HG03521 (cell line): Measurements from ENCODE around the gene JOSD1.

Experiments
- ATAC-seq: cut with Tn5 transposase; IDR thresholded peaks from one replicate; pipeline ENCODE4 v1.9.1; 2021; ENCODE audit warnings: mild to moderate bottlenecking, moderate library complexity; ENCODE audit not compliant: unreplicated experiment

JOSD1 gene

DNA sequence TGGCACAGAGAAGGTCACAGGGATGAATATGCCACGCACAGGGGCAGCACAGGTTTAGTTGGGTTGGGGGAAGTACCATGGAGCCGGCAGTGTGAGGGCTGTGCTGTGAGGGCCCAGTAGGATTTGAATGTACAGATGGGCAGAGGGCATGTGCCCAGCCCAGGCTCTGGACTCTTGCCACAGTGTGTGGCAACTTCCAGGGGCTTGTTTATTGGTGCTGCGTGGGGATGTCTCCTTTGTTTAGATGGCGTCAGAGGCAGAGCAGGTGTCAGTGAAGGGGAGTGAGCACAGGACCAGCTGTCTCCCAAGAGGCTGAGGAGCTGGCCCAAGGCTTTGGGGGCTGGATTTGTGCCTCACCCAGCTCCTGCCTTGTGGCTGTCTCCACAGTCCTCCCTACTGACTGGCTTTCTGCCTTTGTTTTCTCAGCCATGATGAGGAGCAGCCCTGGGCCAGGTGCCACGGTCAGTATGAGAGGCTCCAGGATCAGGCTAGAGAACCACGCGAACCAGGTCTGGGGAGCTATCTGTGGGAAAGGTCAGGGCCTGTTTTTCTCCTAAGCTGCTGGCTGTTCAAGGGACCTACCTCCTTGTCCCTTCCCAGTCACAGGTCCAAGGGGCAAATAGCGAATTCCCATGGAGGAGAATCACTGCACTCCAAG is 33.1 kb upstream of the JOSD1 start:
- no peak for ATAC-seq

DNA sequence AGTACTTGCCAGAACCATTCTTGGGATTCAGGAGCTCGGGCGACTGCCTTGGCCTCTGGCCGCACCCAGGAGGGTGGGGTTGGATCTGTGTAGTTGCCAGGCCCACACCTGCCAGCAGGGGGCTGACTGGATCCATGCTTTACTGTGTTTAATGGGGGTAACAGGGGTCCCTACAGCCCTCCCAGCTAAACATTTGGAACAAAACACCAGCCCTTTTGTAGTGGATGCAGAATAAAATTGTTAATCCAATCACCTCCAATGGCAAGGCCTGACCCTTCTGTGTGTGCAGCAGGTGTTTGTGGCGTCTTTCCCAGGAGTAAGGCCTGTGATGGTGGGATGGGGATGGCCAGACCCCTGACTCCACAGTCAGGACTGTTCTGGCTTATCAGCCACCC is 32.6 kb upstream of the JOSD1 start:
- no peak for ATAC-seq

DNA sequence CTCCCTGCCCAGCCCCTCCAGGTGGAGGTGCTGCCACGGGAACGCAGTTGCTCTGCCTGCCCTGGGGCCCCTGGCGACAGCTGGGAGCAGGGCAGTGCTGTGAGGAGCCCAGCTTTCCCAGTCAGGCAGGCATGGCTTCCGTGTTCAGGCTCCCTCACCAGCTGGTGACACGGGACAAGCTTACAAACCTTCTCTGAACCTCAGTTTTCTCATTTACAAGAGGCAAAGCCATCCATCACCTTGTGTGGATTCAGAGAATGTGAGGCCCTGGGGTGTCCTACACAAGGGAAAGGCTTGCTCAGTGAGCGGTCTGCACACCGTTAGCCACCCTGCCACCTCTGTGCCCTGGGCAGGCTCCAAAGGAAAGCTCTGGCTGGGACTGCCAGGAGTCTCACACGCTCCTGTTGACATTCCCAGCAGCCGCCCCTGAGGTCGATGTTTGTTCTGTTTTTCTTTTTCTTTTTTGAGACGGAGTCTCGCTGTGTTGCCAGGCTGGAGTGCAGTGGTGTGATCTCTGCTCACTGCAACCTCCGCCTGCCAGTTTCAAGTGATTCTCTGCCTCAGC is 31.6 kb upstream of the JOSD1 start:
- ATAC-seq: no peak

DNA sequence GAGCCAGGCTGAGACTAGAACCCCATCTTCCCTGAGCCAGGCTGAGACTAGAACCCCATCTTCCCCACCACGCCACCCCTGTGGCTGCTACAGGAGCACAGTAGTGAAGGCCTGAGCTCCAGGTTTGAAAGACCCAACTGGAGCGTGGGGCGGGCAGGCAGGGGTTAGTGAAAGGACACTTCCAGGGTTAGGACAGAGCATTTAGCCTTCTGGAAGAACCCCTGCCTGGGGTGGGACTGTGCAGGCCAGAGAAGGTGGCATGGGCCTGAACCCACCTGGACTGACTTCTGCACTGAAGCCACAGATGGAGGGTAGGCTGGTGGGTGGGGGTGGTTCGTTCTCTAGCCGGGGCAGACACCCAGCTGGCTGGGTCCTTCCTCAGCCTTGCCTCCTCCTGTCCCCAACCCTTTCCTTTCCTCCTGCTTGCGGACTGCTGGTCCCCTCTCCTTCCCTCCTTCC is 31.0 kb upstream of the JOSD1 start:
- ATAC-seq: no peak

DNA sequence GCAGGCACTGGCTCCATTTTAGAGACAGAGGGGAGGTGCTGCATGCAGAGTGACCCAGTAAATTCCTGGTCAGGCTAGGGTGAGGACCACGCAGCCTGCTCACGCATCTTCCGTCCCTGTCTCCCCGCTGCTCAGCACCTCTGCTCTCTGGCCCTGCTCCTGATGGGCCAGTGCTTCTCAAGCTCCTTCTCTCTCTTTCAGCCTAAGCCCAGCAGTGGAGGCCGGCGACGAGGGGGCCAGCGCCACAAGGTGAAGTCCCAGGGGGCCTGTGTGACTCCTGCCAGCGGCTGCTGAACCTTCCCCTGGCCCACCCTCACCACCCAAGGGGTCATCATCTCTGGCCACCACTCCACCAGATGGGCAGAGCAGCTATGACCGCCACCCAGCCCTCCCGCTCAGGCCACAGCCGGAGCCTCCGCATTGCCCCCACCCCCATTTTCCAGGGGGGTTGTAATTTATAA is 29.7 kb upstream of the JOSD1 start:
- ATAC-seq: no peak

DNA sequence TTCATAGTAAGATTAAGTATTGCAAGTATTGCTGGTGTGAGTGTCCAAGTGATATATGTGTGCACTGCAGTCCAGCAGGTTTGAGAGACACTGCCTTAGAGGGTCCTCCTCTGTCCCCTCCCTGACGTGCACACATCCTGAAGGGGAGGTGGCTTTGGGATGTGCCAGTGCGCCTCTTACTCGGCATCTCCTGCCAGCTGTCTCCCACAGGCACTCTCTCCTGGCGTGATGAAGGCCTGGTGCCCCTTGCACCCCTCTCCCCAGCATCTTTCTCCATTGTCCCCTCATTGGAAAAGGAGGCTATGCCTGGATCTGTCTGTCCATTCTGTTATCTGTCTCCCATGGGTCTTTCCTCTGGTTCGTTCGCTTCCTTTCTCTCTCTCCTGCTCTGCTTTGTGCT is 29.2 kb upstream of the JOSD1 start:
- no peak for ATAC-seq

DNA sequence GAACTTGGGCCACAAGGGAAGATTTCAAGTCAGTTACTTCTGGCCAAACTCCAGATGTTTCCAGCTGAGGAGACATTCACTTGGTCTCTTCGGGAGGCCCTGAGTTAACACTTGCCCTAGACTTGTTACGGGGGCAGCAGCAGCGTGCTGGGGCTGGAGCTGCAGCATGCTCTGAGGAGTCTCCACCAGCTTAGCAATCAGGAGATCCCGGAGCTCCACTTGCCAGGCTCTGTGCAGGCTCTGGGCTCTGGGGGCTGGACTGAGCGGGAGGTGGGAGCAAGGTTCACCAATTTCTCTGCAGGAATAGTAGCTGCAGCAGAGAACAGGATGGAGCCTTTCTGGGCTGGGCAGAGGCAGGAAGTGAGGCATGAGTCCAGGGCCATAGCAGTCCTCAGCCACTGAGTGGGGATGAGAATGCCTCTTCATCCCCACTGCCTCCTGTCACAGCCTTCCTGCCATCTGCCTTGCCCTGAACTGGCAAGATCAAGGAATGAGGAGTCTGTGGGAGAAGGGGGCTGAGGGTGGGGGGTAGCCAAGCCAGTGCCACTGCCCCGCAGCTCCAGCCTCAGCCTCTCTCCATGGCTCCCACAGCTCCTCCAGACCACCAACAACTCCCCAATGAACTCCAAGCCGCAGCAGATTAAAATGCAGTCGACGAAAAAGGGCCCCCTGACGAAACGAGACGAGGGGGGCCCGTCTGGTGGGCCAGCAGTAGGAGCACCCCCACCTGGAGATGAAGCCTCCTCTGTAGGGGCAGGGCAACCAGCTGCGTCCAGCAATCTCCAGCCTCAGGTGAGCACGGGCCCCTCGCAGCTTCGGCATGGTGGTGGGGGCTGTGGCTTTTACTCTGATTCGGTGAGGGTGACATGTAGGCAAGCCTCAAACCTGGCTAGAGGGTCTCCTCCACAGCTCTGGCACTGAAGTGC is 28.4 kb upstream of the JOSD1 start:
- no peak for ATAC-seq

DNA sequence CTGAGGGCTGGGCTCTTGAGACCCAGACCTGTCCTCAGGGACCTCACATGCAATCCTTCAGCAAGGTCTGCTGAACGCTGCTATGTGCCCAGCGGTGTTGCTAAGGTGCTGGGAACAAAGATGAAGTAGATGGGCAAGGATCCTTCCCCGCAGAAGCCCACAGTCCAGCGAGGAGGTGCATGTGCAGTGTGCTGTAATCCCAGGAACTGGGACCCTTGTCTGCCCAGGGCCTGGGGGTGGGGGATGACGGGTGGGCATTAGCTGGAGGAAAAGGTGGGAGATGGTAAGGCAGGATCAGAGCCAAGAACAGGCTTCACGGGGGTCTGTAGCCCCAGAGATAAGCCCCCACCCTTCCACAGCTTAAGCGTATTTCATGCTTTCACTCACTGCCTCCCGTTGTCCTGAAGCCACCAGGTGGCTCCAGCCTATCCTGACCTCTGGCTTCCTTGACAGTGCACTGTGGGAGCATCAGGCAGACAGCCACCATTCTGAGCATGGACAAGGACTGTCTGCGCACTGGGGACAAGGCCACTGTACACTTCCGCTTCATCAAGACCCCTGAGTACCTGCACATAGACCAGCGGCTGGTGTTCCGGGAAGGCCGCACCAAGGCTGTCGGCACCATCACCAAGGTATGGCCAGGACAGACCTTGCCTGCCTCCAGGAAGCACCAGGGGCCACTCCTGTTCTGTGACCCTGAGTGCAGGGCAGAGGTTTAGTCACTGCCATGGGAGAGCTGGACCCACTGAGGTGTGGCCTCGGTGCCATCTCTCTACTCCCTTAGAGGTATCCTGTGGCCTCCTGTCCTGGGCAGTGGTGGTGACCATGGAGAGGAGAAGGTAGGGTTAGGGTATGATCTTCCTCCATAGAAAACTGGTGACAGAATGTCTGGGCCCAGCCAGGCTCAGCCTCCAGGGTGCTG is 27.0 kb upstream of the JOSD1 start:
- ATAC-seq: no peak

DNA sequence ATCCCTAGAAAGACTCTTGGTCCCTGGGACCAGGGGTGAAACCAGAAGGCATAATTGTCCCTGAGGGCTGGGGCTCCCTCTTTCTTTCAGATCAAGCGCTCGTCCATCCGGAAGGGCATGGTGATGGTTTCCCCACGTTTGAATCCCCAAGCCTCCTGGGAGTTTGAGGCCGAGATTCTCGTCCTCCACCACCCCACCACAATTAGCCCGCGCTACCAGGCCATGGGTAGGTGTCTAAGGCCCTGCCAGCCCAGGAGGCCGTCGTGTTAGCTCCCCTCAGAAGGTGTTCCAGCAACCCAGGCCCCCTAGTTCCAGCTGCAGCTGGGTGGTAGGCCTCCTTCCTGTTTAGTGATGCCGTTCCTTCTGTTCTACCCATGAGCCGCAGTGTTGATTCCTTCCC is 26.4 kb upstream of the JOSD1 start:
- ATAC-seq: no peak

DNA sequence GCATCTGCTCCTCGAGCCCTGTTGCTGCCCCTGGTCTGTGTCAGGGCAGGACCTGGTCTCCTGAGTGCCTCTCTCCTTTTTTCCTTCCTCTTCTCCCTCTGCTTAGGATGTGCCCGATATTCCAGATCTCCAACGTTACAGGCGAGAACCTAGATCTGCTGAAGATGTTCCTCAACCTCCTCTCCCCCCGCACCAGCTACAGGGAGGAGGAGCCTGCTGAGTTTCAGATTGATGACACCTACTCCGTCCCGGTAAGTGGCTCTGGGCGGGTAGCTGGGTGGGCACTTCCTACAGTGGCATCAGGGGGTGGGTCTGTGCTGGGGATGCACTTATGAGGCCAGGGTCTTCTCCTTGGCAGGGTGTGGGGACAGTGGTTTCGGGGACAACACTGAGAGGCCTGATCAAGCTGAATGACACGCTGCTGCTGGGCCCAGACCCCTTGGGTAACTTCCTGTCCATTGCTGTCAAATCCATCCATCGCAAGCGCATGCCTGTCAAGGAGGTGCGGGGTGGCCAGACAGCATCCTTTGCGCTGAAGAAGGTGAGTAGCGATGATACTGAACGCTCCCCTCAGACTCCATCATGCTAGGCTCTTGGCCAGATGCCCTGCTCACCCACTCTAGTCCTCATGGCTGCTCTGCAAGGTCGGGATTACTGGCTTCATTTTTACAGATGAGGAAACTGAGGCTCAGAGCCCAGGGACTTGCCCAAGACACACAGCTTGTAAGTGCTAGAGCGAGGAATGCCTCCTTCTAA is 25.3 kb upstream of the JOSD1 start:
- ATAC-seq: no peak

DNA sequence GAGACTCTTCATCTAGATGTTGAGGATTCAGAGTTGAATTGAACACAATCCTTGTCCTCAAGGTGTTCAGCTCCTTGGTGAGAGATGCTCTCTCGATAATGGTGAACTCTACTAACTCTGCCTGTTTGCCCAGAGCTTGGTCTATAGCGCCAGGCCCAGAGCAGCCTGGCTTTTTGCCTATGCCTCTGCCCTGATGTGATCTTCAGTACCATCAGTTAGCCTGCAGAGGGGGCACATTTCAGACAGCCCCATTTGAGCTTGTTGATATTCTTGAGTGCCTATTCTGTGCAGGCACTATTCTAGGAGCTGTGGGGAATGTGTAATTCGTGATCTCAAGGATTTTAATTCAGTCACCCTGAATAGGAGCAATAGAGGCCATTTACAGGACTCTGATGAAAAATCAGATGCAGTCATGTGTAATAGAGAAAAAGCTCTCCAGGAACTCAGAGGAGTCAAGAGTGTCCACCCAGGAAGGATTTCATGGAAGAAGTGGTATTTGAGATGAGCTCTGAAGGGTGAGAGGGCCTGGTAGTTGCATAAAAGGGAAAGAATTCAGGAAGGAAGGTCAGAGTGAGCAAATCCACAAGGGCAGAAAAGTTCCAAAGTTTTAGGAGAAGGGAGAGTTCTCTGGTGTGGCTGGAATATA is 24.3 kb upstream of the JOSD1 start:
- ATAC-seq: no peak

DNA sequence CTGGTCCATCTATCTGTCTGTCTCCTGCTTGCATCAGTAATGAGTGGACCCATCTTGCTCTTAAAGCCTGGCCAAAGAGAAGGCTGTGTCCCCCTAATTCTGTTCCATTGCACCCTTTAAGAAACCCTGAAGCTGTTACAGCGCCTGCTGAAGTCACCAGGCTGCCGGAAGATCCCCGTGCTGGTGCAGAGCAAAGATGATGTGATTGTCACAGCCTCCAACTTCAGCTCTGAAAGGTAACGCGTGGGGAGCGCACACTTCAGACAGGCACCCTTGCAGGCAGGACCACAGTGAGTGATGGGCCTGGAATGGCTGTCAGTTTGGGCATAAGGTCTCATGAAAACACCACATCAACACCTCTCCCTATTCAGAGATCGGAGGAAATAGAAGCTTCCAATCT is 23.4 kb upstream of the JOSD1 start:
- no peak for ATAC-seq

DNA sequence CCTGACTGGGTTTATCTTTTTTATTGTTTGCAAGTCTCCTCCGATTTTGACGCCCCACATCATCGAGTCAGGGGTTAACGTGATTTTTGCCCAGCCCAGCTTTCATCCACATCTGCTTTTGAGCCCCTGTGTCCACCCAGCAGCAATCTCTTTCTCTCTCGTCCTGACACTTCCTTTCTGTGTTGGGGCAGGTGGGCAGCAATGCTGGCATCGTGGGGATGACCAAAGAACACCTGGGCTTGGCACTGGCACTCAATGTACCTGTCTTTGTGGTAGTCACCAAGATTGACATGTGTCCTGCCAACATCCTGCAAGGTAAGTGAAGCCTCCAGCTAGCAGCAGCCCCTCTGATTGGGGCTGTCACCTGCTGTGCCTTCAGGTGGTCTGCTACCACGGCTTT is 20.8 kb upstream of the JOSD1 start:
- no peak for ATAC-seq

DNA sequence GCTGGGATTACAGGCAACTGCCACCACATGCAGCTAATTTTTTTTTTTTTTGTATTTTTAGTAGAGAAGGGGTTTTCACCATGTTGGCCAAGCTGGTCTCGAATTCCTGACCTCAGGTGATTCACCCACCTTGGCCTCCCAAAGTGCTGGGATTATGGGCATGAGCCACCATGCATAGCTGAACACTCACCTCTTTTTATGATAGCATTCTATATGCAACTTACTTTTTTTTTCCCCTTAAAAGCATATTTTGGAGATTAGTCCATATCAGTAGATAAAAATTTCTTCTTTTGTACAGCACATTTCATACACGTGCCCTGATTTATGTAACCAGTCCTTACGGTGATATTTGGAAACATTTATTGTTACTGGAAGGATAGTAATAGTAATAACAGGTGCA is 19.6 kb upstream of the JOSD1 start:
- ATAC-seq: no peak

DNA sequence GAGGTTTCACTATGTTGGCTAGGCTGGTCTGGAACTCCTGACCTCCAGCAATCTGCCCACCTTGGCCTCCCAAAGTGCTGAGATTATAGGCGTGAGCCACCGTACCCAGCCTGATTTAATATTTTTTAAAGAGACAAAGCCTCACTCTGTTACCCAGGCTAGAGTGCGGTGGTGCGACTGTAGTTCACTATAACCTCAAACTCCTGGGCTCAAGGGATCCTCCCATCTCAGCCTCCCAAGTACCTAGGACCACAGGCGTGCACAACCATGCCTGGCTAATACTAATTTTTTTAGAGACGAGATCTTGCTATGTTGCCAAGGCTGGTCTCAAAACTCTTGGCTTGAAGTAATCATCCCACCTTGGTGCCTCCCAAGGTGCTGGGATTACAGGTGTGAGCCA is 18.5 kb upstream of the JOSD1 start:
- no peak for ATAC-seq

DNA sequence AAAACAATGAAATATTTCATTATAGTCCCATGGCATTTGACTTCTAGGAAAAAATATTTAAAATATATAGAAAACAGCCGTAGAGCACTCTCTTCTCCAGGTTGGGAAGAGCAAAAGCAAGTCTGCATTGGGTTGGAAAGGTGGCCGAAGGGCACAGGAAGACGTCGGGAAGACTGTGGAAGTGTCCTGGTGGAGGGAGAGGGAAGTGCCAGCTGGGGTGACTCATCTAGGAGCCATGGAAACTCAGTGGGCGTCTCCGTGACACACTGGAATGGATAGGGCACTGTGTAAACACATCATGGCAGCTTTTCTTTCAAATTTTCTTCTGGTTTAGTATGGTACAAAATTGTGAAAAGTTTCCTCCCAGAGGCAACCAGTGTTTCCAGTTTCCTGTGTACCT is 17.7 kb upstream of the JOSD1 start:
- ATAC-seq: no peak

DNA sequence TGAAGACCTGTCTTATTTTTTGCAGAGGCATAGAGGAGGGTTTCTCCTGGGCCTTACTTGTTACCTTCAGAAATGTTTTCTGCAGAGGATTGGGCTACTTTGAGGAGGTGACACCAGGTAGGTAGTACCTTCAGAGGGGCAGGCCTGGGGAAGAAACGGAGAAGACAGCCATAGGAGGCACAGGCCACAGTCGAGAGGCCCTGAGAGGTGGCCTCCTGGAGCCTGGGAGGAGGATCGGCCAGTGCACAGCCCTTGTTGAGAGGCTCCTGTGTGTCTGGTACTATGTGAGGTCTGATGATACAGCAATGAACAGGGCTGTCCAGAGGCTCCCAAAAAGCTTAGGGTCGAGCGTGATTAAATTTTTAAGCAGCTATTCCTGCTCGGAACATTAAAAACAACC is 16.5 kb upstream of the JOSD1 start:
- ATAC-seq: no peak

DNA sequence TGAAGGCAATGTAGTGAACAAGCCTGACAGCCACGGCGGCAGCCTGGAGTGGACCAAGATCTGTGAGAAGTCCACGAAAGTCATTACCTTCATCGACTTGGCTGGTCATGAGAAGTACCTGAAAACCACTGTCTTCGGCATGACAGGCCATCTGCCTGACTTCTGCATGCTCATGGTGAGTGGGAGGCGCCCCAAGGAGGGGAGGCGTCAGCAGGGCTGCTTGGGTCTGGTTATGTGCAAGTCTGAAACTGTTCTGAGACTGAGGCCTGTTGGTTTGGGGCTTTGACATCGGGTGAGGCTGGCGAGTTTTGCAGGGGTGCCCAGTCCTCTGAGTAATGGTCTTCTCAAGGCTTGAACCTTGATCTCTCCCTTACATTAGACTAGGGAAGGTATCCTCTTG is 16.1 kb upstream of the JOSD1 start:
- no peak for ATAC-seq

DNA sequence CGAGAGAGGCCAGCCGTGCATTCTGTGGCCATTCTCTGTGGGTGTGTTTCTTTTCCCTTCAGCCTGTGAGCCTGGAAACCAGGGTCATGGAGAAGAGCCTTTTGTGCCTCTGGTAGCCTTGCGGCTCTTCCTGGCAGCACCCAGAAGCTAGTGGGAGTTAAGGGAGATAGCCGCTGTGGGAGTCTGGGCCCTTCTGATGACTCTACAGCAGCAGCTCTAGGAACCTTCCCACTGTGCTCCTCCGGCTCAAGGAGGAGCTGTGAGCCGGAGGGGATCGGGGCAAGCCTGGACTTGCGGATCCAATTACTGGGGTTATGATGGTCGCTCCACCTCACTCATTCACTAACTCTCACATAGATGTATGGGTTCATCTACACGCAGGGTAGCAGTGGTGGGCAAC is 15.5 kb upstream of the JOSD1 start:
- no peak for ATAC-seq

DNA sequence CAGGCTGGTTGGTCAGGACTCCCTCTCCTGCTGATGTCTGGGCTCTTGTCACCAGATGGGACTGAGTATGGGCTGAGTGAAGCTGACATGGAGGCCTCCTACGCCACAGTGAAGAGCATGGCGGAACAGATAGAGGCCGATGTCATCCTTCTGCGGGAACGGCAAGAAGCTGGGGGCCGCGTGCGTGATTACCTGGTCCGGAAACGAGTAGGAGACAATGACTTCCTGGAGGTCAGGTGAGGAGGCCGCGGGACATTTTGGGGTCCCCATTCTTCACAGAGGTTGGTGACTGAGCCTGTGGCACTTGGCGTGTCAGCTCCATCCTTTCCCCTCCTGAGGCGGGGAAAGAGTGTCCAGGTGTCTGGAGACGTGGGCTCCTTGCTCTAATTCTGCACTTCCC is 15.1 kb upstream of the JOSD1 start:
- no peak for ATAC-seq
